Uterus (tissue), 2 donors: Measurements from ENCODE around the gene SLC22A4.

Experiments
- CTCF ChIP-seq, 4 experiments: fragments of 200-600 bp in 2 of 4; fragments of 450-650 bp in 2 of 4; sonication (generic) in 2 of 4; IDR thresholded peaks; one replicate each; pipeline ENCODE4 v1.5.1; 2016 to 2019; ENCODE audit warnings: antibody characterized with exemption in 4 of 4, mild to moderate bottlenecking in 2 of 4, moderate library complexity in 1 of 4
- POLR2A ChIP-seq, 2 donors: fragments of 450-650 bp; IDR thresholded peaks; one replicate each; pipeline ENCODE4 v1.6.1; 2016; ENCODE audit warnings: antibody characterized with exemption in 2 of 2, mild to moderate bottlenecking in 1 of 2, moderate library complexity in 1 of 2

- TF ChIP-seq CTCF (IDR thresholded peaks at IDR 0.05) (peak; percentile 64 to 88 (median 79)), POLR2A (IDR thresholded peaks at IDR 0.05) (no peak)
Measured at GRCh38 chr5:132272311-132273210, 21.6 kb upstream of the SLC22A4 start.
